ENCODE results near the gene SFI1.
A peak's percentile ranks its signal among the peaks of the same experiment; 100 is the strongest.

SFI1 gene

GRCh38 chr22:31628362-31628761 is 132.0 kb downstream of the SFI1 start:
- ChIA-PET POLR2A (no interaction called here), CTCF (no interaction called here)

GRCh38 chr22:31628969-31629708 is 132.8 kb downstream of the SFI1 start:
- no peak for DNase-seq (ENCODE audit: low read depth, low spot score)
- ChIA-PET CTCF (interaction anchor here (1.2 to 11.6 kb wide), 7 partner anchors 11 to 71 kb away, joined by 3 to 417 read pairs (median 5); no protein-coding TSS in a partner anchor), POLR2A (interaction anchor here (0.6 kb wide), 1 partner anchor 9 kb away, joined by 3 read pairs; no protein-coding TSS in a partner anchor)
- no peak for TF ChIP-seq CTCF (IDR thresholded peaks at IDR 0.05; ENCODE audit: insufficient read depth, low read length, missing control alignments)
- peak overlapping the region; percentile 76 for H3K4me3 ChIP-seq (ENCODE audit: low read depth, low read length)

More at GRCh38 chr22:31628362-31628761, 132.0 kb downstream of the SFI1 start:
- no peak overlapping the region for H3K4me3 ChIP-seq (ENCODE audit: low read depth, low read length)
- no peak for TF ChIP-seq CTCF (IDR thresholded peaks at IDR 0.05; ENCODE audit: insufficient read depth, low read length, missing control alignments)
- DNase-seq (ENCODE audit: low read depth, low spot score) = no peak

GRCh38 chr22:31629741-31630184 is 133.4 kb downstream of the SFI1 start:
- TF ChIP-seq CTCF (IDR thresholded peaks at IDR 0.05; ENCODE audit: insufficient read depth, low read length, missing control alignments) = no peak
- DNase-seq (ENCODE audit: low read depth, low spot score) = no peak
- CTCF ChIA-PET = interaction anchor here (1.2 to 11.6 kb wide), 10 partner anchors 11 to 71 kb away, joined by 3 to 417 read pairs (median 4); no protein-coding TSS in a partner anchor
- POLR2A ChIA-PET = interaction anchor here (0.6 to 1.3 kb wide), 4 partner anchors 10 to 45 kb away, joined by 3 to 7 read pairs (median 3); no protein-coding TSS in a partner anchor
- H3K4me3 ChIP-seq (ENCODE audit: low read depth, low read length) = peak overlapping the region; percentile 76

GRCh38 chr22:31630331-31631329 is 134.3 kb downstream of the SFI1 start:
- ChIA-PET POLR2A (interaction anchor here (1.1 to 1.3 kb wide), 5 partner anchors 13 to 46 kb away, joined by 3 to 7 read pairs (median 4); partner anchors contain the start of gene PISD), CTCF (interaction anchor here (0.9 to 11.6 kb wide), 17 partner anchors 10 to 179 kb away, joined by 3 to 417 read pairs (median 3); no protein-coding TSS in a partner anchor)
- TF ChIP-seq CTCF (IDR thresholded peaks at IDR 0.05; ENCODE audit: insufficient read depth, low read length, missing control alignments) = no peak
- no peak for DNase-seq (ENCODE audit: low read depth, low spot score)
- H3K4me3 ChIP-seq (ENCODE audit: low read depth, low read length) = peak overlapping the region; percentile 76

GRCh38 chr22:31631436-31631835 is 135.1 kb downstream of the SFI1 start:
- no peak for DNase-seq (ENCODE audit: low read depth, low spot score)
- ChIA-PET POLR2A (interaction anchor here (1.1 to 1.2 kb wide), 2 partner anchors 14 to 31 kb away, joined by 4 read pairs; partner anchors contain the start of gene PISD), CTCF (interaction anchor here (0.9 to 11.6 kb wide), 11 partner anchors 9 to 180 kb away, joined by 3 to 417 read pairs (median 4); no protein-coding TSS in a partner anchor)
- H3K4me3 ChIP-seq (ENCODE audit: low read depth, low read length) = peak overlapping the region; percentile 76
- TF ChIP-seq CTCF (IDR thresholded peaks at IDR 0.05; ENCODE audit: insufficient read depth, low read length, missing control alignments) = no peak

Data from AG04449 (cell line).